Mononuclear cell (primary cell): ENCODE measurements around the gene SPTAN1. TPM values are rescaled to one million over a fixed set of nuclear protein-coding genes. Genes with fewer than 3 reads are reported as not detected.
"Not testable (repeated sequence)": the region's sequence is repeated elsewhere in the genome, so short reads cannot be mapped to it uniquely, and the experiment has no call there.

Experiments used
- H3K27me3 ChIP-seq: 2 replicates; pipeline ENCODE4 v1.6.0; 2011; ENCODE audit warnings: low read length, control low read depth; ENCODE audit not compliant: insufficient read depth
- H3K4me1 ChIP-seq: 2 replicates; pipeline ENCODE4 v1.5.1; 2011; ENCODE audit warnings: mild to moderate bottlenecking, low read length, control low read depth; ENCODE audit not compliant: insufficient read depth
- H3K4me3 ChIP-seq: 2 replicates; pipeline ENCODE4 v1.5.1; 2011; ENCODE audit warnings: mild to moderate bottlenecking, low read length, moderate library complexity
- H3K9me3 ChIP-seq: 2 replicates; pipeline ENCODE4 v1.5.1; 2011; ENCODE audit warnings: low read depth, mild to moderate bottlenecking, control low read depth, low read length
- total RNA-seq: library from RNA; depleted of rRNA; stranded (reverse); fragments of >200 nt; gene quantifications from one replicate; pipeline ENCODE4 v1.2.3, GENCODE V29; 2012

The SPTAN1 gene
- total RNA-seq, 1 donor: 200 TPM

GRCh38 chr9:128642675-128643245, 90.4 kb downstream of the SPTAN1 start:
- Histone ChIP-seq H3K4me3 (no peak overlapping the region), H3K4me1 (no peaks in the 10 kb centered on the region), H3K9me3 (no peaks in the 10 kb centered on the region), H3K27me3 (no peaks in the 10 kb centered on the region)

- Histone ChIP-seq H3K4me3 (no peak overlapping the region), H3K4me1 (no peaks in the 10 kb centered on the region), H3K9me3 (no peaks in the 10 kb centered on the region), H3K27me3 (no peaks in the 10 kb centered on the region)
Measured at GRCh38 chr9:128643519-128644300, 91.3 kb downstream of the SPTAN1 start.

- H3K4me1 ChIP-seq, H3K27me3 ChIP-seq, H3K9me3 ChIP-seq, H3K4me3 ChIP-seq: not testable (repeated sequence)
Measured at GRCh38 chr9:128648206-128648605, 95.8 kb downstream of the SPTAN1 start.

GRCh38 chr9:128651798-128652197, 99.4 kb downstream of the SPTAN1 start:
- Histone ChIP-seq H3K4me1 (peaks cover 6% of the 10 kb centered on the region), H3K27me3 (no peaks in the 10 kb centered on the region), H3K9me3 (no peaks in the 10 kb centered on the region), H3K4me3 (no peak overlapping the region)

- no peaks in the 10 kb centered on the region for H3K27me3 ChIP-seq
- H3K4me1 ChIP-seq: peaks cover 15% of the 10 kb centered on the region
- no peaks in the 10 kb centered on the region for H3K9me3 ChIP-seq
- H3K4me3 ChIP-seq: no peak overlapping the region
Measured at GRCh38 chr9:128653908-128654307, 101.5 kb downstream of the SPTAN1 start.

- H3K4me3 ChIP-seq: no peak overlapping the region
- peaks cover 15% of the 10 kb centered on the region for H3K4me1 ChIP-seq
- H3K9me3 ChIP-seq: no peaks in the 10 kb centered on the region
- no peaks in the 10 kb centered on the region for H3K27me3 ChIP-seq
Measured at GRCh38 chr9:128654481-128654880, 102.1 kb downstream of the SPTAN1 start.

GRCh38 chr9:128656416-128657343, 104.3 kb downstream of the SPTAN1 start, which contains the start of gene DYNC2I2:
TSS of gene DYNC2I2 (minus strand) at chr9:128656847. CDS start at chr9:128656726, 121 bp downstream.
- H3K4me1 ChIP-seq: peaks cover 15% of the 10 kb centered on the region

GRCh38 chr9:128657344-128657704, 104.9 kb downstream of the SPTAN1 start:
- Histone ChIP-seq H3K4me3 (peak overlapping the region; percentile 68), H3K9me3 (no peaks in the 10 kb centered on the region), H3K4me1 (peaks cover 15% of the 10 kb centered on the region), H3K27me3 (no peaks in the 10 kb centered on the region)

More at GRCh38 chr9:128656416-128657343, 104.3 kb downstream of the SPTAN1 start, which contains the start of gene DYNC2I2:
- no peaks in the 10 kb centered on the region for H3K27me3 ChIP-seq
- H3K4me3 ChIP-seq: peak within 1 kb of the TSS; percentile 68
- H3K9me3 ChIP-seq: no peaks in the 10 kb centered on the region

- Histone ChIP-seq H3K9me3 (no peaks in the 10 kb centered on the region), H3K27me3 (no peaks in the 10 kb centered on the region), H3K4me3 (no peak overlapping the region), H3K4me1 (peaks cover 15% of the 10 kb centered on the region)
Measured at GRCh38 chr9:128657796-128658195, 105.4 kb downstream of the SPTAN1 start.

GRCh38 chr9:128666481-128666941, 114.1 kb downstream of the SPTAN1 start:
- not testable (repeated sequence) for H3K4me3 ChIP-seq, H3K27me3 ChIP-seq, H3K4me1 ChIP-seq, H3K9me3 ChIP-seq

GRCh38 chr9:128669786-128670185, 117.4 kb downstream of the SPTAN1 start:
- Histone ChIP-seq H3K4me3 (no peak overlapping the region), H3K9me3 (no peaks in the 10 kb centered on the region), H3K4me1 (no peaks in the 10 kb centered on the region), H3K27me3 (no peaks in the 10 kb centered on the region)

- H3K27me3 ChIP-seq: no peaks in the 10 kb centered on the region
- H3K9me3 ChIP-seq: no peaks in the 10 kb centered on the region
- no peaks in the 10 kb centered on the region for H3K4me1 ChIP-seq
- H3K4me3 ChIP-seq: no peak overlapping the region
Measured at GRCh38 chr9:128675382-128675781, 123.0 kb downstream of the SPTAN1 start.

GRCh38 chr9:128677794-128678193, 125.4 kb downstream of the SPTAN1 start:
- Histone ChIP-seq H3K27me3 (no peaks in the 10 kb centered on the region), H3K9me3 (no peaks in the 10 kb centered on the region), H3K4me3 (no peak overlapping the region), H3K4me1 (peaks cover 7% of the 10 kb centered on the region)
